CD4-positive, alpha-beta T cell (primary cell): ENCODE results near the gene TSKU. TPM values are rescaled to one million over a fixed set of nuclear protein-coding genes. Genes with fewer than 3 reads are reported as not detected.

Source experiments
- ATAC-seq: fragments of 200-7000 bp; cut with Tn5 transposase; one replicate; pipeline ENCODE4 v1.10.0; 2022; ENCODE audit warnings: mild to moderate bottlenecking; ENCODE audit not compliant: poor library complexity
- CTCF ChIA-PET: fragments of 350-600 bp; sonication (Branson Sonifier 250); formaldehyde crosslinking; loops from one replicate; lab custom pipeline; 2021; ENCODE audit warnings: antibody characterized with exemption, inconsistent platforms; lab: Charles Lee
- POLR2A ChIA-PET: fragments of 350-600 bp; sonication (Branson Sonifier 250); formaldehyde crosslinking; loops from one replicate; lab custom pipeline; 2021; ENCODE audit warnings: antibody characterized with exemption, inconsistent platforms; lab: Charles Lee
- DNase-seq, 14 experiments: peaks; one replicate each; pipeline ENCODE4 v3.0.0-alpha.2; 2013 to 2020; ENCODE audit warnings: mixed read lengths in 2 of 14
- H3K27ac ChIP-seq, 2 donors: one replicate each; pipeline versions ENCODE4 v1.5.1 to v1.7.0; 2013; ENCODE audit warnings: low read length in 2 of 2, low read depth in 1 of 2, mild to moderate bottlenecking in 1 of 2
- H3K27me3 ChIP-seq, 2 experiments: 1 replicate in 1 of 2; 2 replicates in 1 of 2; pipeline versions ENCODE4 v1.6.1 to v1.7.0; 2013; ENCODE audit warnings: low read length in 2 of 2, control low read depth in 1 of 2, mild to moderate bottlenecking in 1 of 2, moderate library complexity in 1 of 2; ENCODE audit not compliant: insufficient read depth in 2 of 2, control insufficient read depth in 1 of 2
- H3K36me3 ChIP-seq: one replicate; pipeline ENCODE4 v1.6.1; 2013; ENCODE audit warnings: low read length, control low read depth; ENCODE audit not compliant: insufficient read depth
- H3K4me1 ChIP-seq: one replicate; pipeline ENCODE4 v1.6.1; 2013; ENCODE audit warnings: low read length, control low read depth; ENCODE audit not compliant: insufficient read depth
- H3K4me3 ChIP-seq: one replicate; pipeline ENCODE4 v1.5.1; 2013; ENCODE audit warnings: mild to moderate bottlenecking, low read length, moderate library complexity
- H3K9me3 ChIP-seq, 2 experiments: 1 replicate in 1 of 2; 2 replicates in 1 of 2; pipeline versions ENCODE4 v1.6.1 to v1.7.0; 2013; ENCODE audit warnings: low read length in 2 of 2, mild to moderate bottlenecking in 2 of 2, control low read depth in 1 of 2, moderate library complexity in 1 of 2; ENCODE audit not compliant: control insufficient read depth in 1 of 2, insufficient read depth in 1 of 2
- H3K27ac Mint-ChIP-seq: one replicate; pipeline ENCODE4 v1.8.0; 2020; ENCODE audit warnings: mixed read lengths
- H3K27me3 Mint-ChIP-seq: one replicate; pipeline ENCODE4 v1.8.0; 2021; ENCODE audit warnings: mixed read lengths
- H3K36me3 Mint-ChIP-seq: one replicate; pipeline ENCODE4 v1.8.0; 2021; ENCODE audit warnings: low read depth, mixed read lengths
- H3K4me1 Mint-ChIP-seq: one replicate; pipeline ENCODE4 v1.8.0; 2021; ENCODE audit warnings: low read depth, mixed read lengths
- H3K4me3 Mint-ChIP-seq: one replicate; pipeline ENCODE4 v1.8.0; 2020; ENCODE audit warnings: mild to moderate bottlenecking, mixed read lengths
- H3K9me3 Mint-ChIP-seq: one replicate; pipeline ENCODE4 v1.8.0; 2020; ENCODE audit warnings: mixed read lengths
- CTCF ChIP-seq: fragments of 200-600 bp; IDR thresholded peaks from one replicate; pipeline ENCODE4 v1.8.0; 2022; ENCODE audit warnings: antibody characterized with exemption, mild to moderate bottlenecking
- intact Hi-C, 2 experiments: fragments of 100-400 bp; cut with DNase I in 1 of 2; cut with micrococcal nuclease in 1 of 2; formaldehyde crosslinking; loops; one replicate each; pipeline versions ENCODE4 v1.15.1 to v1.9.0; 2023 to 2025; cut with DNase I, micrococcal nuclease
- total RNA-seq, 174 experiments: library from RNA in 2 of 174; stranded (reverse) in 2 of 174; gene quantifications; one replicate each; pipeline ENCODE4 v1.2.3 and lab custom pipeline; 2021 to 2026

Gene TSKU
- total RNA-seq, 2 experiments from 2014 or later: 0.06 TPM; not detected in 1

DNA sequence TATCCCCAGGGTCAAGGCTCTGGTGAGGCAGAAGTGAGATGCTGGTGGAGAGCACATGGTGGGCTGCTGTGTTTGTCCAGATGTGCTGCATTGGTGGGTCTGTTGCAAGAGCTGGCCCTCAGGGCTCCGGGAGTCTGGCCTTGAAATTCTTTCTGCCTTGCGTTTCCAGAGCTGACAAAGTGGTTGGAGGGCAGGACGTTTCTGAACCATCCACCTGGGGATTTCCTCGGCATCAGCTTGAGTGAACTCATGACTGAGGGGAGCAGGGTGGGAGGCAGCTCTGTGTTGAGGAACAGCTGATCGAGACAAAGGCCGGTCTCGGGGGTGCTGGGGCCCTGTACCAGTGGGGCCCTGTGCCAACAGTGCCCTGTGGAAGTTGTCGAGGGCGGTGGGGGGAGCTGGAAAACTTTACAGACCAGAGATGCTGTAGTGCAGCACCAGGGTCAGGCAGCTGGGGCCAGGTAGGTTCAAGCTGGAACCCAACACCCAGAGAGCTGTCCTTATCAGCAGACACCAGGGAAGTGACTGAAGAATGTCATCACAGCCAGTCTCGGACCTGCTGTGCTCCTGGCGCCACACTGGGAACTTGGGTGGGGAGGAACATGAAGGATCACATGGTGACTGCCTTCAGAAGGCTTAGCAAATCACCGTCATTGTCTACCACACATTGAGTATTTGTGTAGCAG, 4.9 kb downstream of the TSKU start:
- intact Hi-C loops: no loop called here
- Mint-ChIP-seq H3K4me3 (no peak overlapping the region), H3K27me3 (peaks cover 18% of the 10 kb centered on the region), H3K36me3 (no peaks in the 10 kb centered on the region), H3K9me3 (no peaks in the 10 kb centered on the region), H3K4me1 (no peaks in the 10 kb centered on the region), H3K27ac (no peak overlapping the region)
- Histone ChIP-seq H3K27me3 (peaks cover 17 to 26% of the 10 kb centered on the region in 2 experiments), H3K4me3 (no peak overlapping the region), H3K4me1 (peaks cover 15% of the 10 kb centered on the region), H3K27ac (no peak overlapping the region), H3K9me3 (peaks cover 0 to 8% of the 10 kb centered on the region in 2 experiments), H3K36me3 (no peaks in the 10 kb centered on the region)
- POLR2A ChIA-PET: no interaction called here
- no peak for ATAC-seq
- CTCF ChIA-PET: no interaction called here
- no peak for TF ChIP-seq CTCF
- DNase-seq: no peak

- H3K4me3 ChIP-seq: no peak overlapping the region
- Mint-ChIP-seq H3K27ac (no peak overlapping the region), H3K36me3 (no peaks in the 10 kb centered on the region), H3K9me3 (no peaks in the 10 kb centered on the region), H3K4me3 (no peak overlapping the region), H3K27me3 (peaks cover 18% of the 10 kb centered on the region), H3K4me1 (no peaks in the 10 kb centered on the region)
- ATAC-seq (no peak), DNase-seq (no peak)
- peaks cover 16 to 23% of the 10 kb centered on the region in 2 experiments for H3K27me3 ChIP-seq
- H3K4me1 ChIP-seq: peaks cover 8% of the 10 kb centered on the region
- TF ChIP-seq CTCF: no peak
- ChIA-PET CTCF (no interaction called here), POLR2A (no interaction called here)
- intact Hi-C loops: no loop called here
- peaks cover 0 to 8% of the 10 kb centered on the region in 2 experiments for H3K9me3 ChIP-seq
- no peaks in the 10 kb centered on the region for H3K36me3 ChIP-seq
- no peak overlapping the region for H3K27ac ChIP-seq
Observed at GRCh38 chr11:76788661-76789442, 5.7 kb downstream of the TSKU start.

GRCh38 chr11:76789443-76789719, 6.2 kb downstream of the TSKU start:
- H3K4me3 ChIP-seq: no peak overlapping the region
- DNase-seq (no peak), ATAC-seq (no peak)
- no peak overlapping the region for H3K27ac Mint-ChIP-seq
- ChIA-PET POLR2A (no interaction called here), CTCF (no interaction called here)
- no peak overlapping the region for H3K4me3 Mint-ChIP-seq
- peaks cover 3% of the 10 kb centered on the region for H3K4me1 ChIP-seq
- no peaks in the 10 kb centered on the region for H3K36me3 ChIP-seq
- H3K27me3 Mint-ChIP-seq: peaks cover 18% of the 10 kb centered on the region
- H3K27ac ChIP-seq: no peak overlapping the region
- H3K9me3 ChIP-seq: peaks cover 0 to 3% of the 10 kb centered on the region in 2 experiments
- H3K27me3 ChIP-seq: peaks cover 11 to 18% of the 10 kb centered on the region in 2 experiments
- intact Hi-C loops: no loop called here
- H3K36me3 Mint-ChIP-seq: no peaks in the 10 kb centered on the region
- no peaks in the 10 kb centered on the region for H3K9me3 Mint-ChIP-seq
- no peaks in the 10 kb centered on the region for H3K4me1 Mint-ChIP-seq
- TF ChIP-seq CTCF: no peak
